Thymus (tissue), 14 donors: ENCODE measurements around the gene RHOC. TPM values are rescaled to one million over a fixed set of nuclear protein-coding genes. Genes with fewer than 3 reads are reported as not detected.

Source experiments
- DNase-seq, 9 donors: peaks; one replicate each; pipeline ENCODE4 v3.0.0-alpha.2; 2013; ENCODE audit warnings: low spot score in 9 of 9, low read depth in 6 of 9, missing footprints in 1 of 9
- H3K27ac ChIP-seq, 2 donors: one replicate each; pipeline ENCODE4 v1.5.1; 2013; ENCODE audit warnings: control low read depth in 1 of 2, low read depth in 1 of 2, low read length in 1 of 2, mild to moderate bottlenecking in 1 of 2, moderate library complexity in 1 of 2
- H3K27me3 ChIP-seq, 2 donors: one replicate each; pipeline ENCODE4 v1.5.1; 2013; ENCODE audit warnings: low read length in 1 of 2; ENCODE audit not compliant: control insufficient read depth in 2 of 2, insufficient read depth in 1 of 2
- H3K36me3 ChIP-seq, 2 donors: one replicate each; pipeline ENCODE4 v1.5.1; 2013; ENCODE audit warnings: low read length in 1 of 2, mild to moderate bottlenecking in 1 of 2, moderate library complexity in 1 of 2; ENCODE audit not compliant: control insufficient read depth in 2 of 2, insufficient read depth in 2 of 2
- H3K4me1 ChIP-seq, 2 donors: one replicate each; pipeline ENCODE4 v1.5.1; 2013; ENCODE audit warnings: low read length in 2 of 2; ENCODE audit not compliant: control insufficient read depth in 2 of 2, insufficient read depth in 2 of 2
- H3K4me3 ChIP-seq, 2 donors: one replicate each; pipeline ENCODE4 v1.5.1; 2013; ENCODE audit warnings: low read length in 2 of 2, control low read depth in 1 of 2, mild to moderate bottlenecking in 1 of 2
- H3K9me3 ChIP-seq, 2 donors: one replicate each; pipeline ENCODE4 v1.5.1; 2013; ENCODE audit warnings: low read length in 1 of 2, mild to moderate bottlenecking in 1 of 2; ENCODE audit not compliant: control insufficient read depth in 2 of 2, insufficient read depth in 1 of 2
- WGBS: extraction: QIAGEN DNeasy Blood & Tissue Kit; methylation state at CpG from one replicate; pipeline ENCODE4 v1.1.7; 2013; 5-methylcytosine and 5-hydroxymethylcytosine counted together
- long read RNA-seq, 10 donors: transcript quantifications; one replicate each; lab custom pipeline, GENCODE V29; 2026
- polyA plus RNA-seq: library from polyadenylated mRNA; stranded (reverse); fragments of 200-250 nt; gene quantifications from one replicate; pipeline ENCODE4 v1.2.3, GENCODE V29; 2013
- total RNA-seq: library from RNA; stranded (reverse); fragments of 120-200 nt; gene quantifications from one replicate; pipeline ENCODE4 v1.2.4, GENCODE V29; 2013
- donor health status: healthy.

The RHOC gene
- total RNA-seq (78.2 TPM), polyA plus RNA-seq (227 TPM)
- long read RNA-seq, donor 1, partial matches to known transcripts, result 0 of 7 reads
- long read RNA-seq, donor 1, other reads (novel, unspliced or antisense), result 0 of 7 reads
- long read RNA-seq, donor 2, transcript RHOC-202 (6 exons, 1,418 nt), result minor isoform, 13 of 60 reads
- long read RNA-seq, donor 2, transcript RHOC-208 (5 exons, 1,355 nt), result major isoform, 20 of 60 reads
- long read RNA-seq, donor 2, partial matches to known transcripts, result 26 of 60 reads
- long read RNA-seq, donor 2, other reads (novel, unspliced or antisense), result 0 of 60 reads
- long read RNA-seq, donor 3, transcript RHOC-202 (6 exons, 1,418 nt), result minor isoform, 18 of 81 reads
- long read RNA-seq, donor 3, transcript RHOC-208 (5 exons, 1,355 nt), result major isoform, 31 of 81 reads
- long read RNA-seq, donor 3, partial matches to known transcripts, result 32 of 81 reads
- long read RNA-seq, donor 3, other reads (novel, unspliced or antisense), result 0 of 81 reads
- long read RNA-seq, donor 4, transcript RHOC-208 (5 exons, 1,355 nt), result major isoform, 8 of 22 reads
- long read RNA-seq, donor 4, transcript RHOC-202 (6 exons, 1,418 nt), result major isoform, 8 of 22 reads
- long read RNA-seq, donor 4, partial matches to known transcripts, result 5 of 22 reads
- long read RNA-seq, donor 4, other reads (novel, unspliced or antisense), result 0 of 22 reads
- long read RNA-seq, donor 5, transcript RHOC-208 (5 exons, 1,355 nt), result major isoform, 47 of 114 reads
- long read RNA-seq, donor 5, transcript RHOC-202 (6 exons, 1,418 nt), result minor isoform, 29 of 114 reads
- long read RNA-seq, donor 5, partial matches to known transcripts, result 35 of 114 reads
- long read RNA-seq, donor 5, other reads (novel, unspliced or antisense), result 0 of 114 reads
- long read RNA-seq, donor 6, transcript RHOC-208 (5 exons, 1,355 nt), result major isoform, 18 of 46 reads
- long read RNA-seq, donor 6, transcript RHOC-202 (6 exons, 1,418 nt), result minor isoform, 14 of 46 reads
- long read RNA-seq, donor 6, partial matches to known transcripts, result 13 of 46 reads
- long read RNA-seq, donor 6, other reads (novel, unspliced or antisense), result 0 of 46 reads
- long read RNA-seq, donor 7, transcript RHOC-208 (5 exons, 1,355 nt), result major isoform, 11 of 27 reads
- long read RNA-seq, donor 7, transcript RHOC-202 (6 exons, 1,418 nt), result minor isoform, 7 of 27 reads
- long read RNA-seq, donor 7, partial matches to known transcripts, result 9 of 27 reads
- long read RNA-seq, donor 7, other reads (novel, unspliced or antisense), result 0 of 27 reads
- long read RNA-seq, donor 8, transcript RHOC-208 (5 exons, 1,355 nt), result major isoform, 10 of 24 reads
- long read RNA-seq, donor 8, transcript RHOC-202 (6 exons, 1,418 nt), result minor isoform, 7 of 24 reads
- long read RNA-seq, donor 8, partial matches to known transcripts, result 7 of 24 reads
- long read RNA-seq, donor 8, other reads (novel, unspliced or antisense), result 0 of 24 reads
- long read RNA-seq, donor 9, transcript RHOC-208 (5 exons, 1,355 nt), result major isoform, 7 of 11 reads
- long read RNA-seq, donor 9, partial matches to known transcripts, result 0 of 11 reads
- long read RNA-seq, donor 9, other reads (novel, unspliced or antisense), result 0 of 11 reads
- long read RNA-seq, donor 10, transcript RHOC-202 (6 exons, 1,418 nt), result major isoform, 16 of 36 reads
- long read RNA-seq, donor 10, transcript RHOC-208 (5 exons, 1,355 nt), result minor isoform, 9 of 36 reads
- long read RNA-seq, donor 10, partial matches to known transcripts, result 11 of 36 reads
- long read RNA-seq, donor 10, other reads (novel, unspliced or antisense), result 0 of 36 reads

DNA sequence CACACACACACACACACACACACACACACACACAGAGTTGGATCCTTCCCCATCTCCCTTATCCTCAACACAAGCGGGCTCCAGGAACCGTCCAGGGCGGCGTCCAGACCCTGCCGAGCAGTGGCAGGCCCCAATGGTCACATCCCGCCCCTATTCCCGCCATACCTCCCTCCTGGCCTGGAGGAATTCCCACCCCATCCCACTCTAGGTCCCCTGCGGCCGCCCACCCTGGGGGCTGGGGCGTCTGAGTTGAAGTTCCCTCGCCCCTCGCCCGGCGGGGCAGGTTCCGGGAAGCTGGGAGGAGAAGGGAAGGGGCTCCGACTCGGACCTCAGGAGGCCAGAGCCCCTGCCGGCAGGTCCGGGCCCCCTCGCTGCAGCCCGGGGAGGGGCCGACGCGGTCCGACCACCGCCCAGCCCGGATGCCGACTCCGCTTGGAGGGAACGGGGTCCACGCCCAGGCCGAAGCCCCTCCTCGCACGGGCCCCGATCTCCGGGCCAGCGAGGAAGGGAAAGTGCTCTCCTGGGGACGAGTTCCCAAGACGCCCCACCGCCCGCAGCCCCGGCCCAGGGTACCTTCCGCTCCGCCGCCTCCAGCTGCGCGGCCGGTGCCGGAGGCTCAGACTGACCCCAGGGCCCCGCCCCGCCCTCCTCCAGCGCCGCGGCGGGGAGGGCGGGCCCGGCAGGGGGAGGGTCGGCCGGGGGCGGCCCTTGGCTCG is at the start of gene RHOC:
Gene RHOC (minus strand): TSS at position 623 of the 716 bp plus-strand sequence. CDS start 3,328 bp downstream, outside the sequence.
- 11% methylated on average over 61 of the region's 61 CpGs for WGBS
- peaks cover 29 to 65% of the 10 kb centered on the region in 2 donors for H3K27me3 ChIP-seq
- DNase-seq, result no peak
- peak within 1 kb of the TSS; percentile 53 to 56 for H3K27ac ChIP-seq
- no peaks in the 10 kb centered on the region for H3K36me3 ChIP-seq
- no peaks in the 10 kb centered on the region for H3K9me3 ChIP-seq
- peaks cover 12 to 36% of the 10 kb centered on the region in 2 donors for H3K4me1 ChIP-seq
- H3K4me3 ChIP-seq, result peak within 1 kb of the TSS; percentile 43 to 58

DNA sequence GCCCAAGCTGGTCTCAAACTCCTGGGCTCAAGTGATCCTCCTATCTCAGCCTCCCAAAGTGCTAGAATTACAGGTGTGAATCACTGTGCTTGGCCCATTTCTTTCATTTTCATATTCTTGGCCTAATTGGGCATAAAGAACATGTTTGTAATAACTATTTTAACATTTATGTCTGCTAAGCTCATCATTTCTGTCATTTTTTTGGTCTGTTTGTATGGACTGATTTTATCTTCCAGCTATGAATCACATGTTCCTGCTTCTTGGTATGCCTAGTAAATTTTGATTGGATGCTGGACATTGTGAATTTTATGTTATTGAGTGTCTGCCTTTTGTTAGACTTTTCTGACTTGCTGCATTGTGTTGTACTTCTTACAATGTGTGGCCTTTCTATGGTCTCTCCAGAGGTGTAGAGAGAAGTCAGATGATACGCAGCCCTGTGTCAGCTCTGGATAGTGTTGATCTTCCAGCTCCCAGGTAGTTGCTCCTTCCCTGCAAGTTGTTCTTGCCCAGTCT is 47.2 kb upstream of the RHOC start:
- no peak for DNase-seq
- H3K36me3 ChIP-seq, result no peaks in the 10 kb centered on the region
- H3K9me3 ChIP-seq, result no peaks in the 10 kb centered on the region
- H3K4me3 ChIP-seq, result no peak overlapping the region
- 2% methylated on average over 1 of the region's 1 CpG for WGBS
- no peaks in the 10 kb centered on the region for H3K4me1 ChIP-seq
- no peak overlapping the region for H3K27ac ChIP-seq
- H3K27me3 ChIP-seq, result peaks cover 0 to 2% of the 10 kb centered on the region in 2 donors

DNA sequence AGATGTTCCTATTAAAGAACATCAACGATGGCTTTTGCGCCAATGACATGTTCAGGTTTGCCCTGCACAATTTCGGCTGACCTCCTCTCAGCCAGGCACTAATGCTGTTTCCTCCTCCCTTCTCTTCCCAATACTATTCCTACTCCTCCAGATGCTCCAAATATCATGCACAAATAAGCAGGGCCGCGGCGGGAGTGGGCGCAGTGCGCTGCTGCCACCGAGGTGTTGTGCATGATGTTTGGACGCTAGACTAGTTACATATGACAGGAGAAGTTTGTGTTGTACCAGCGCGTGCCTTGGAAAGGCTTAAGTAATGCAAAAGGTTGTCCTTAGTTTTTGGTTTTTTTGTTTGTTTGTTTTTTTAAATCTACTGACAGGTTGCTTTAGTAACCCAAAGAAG is 41.5 kb upstream of the RHOC start:
- no peak overlapping the region for H3K27ac ChIP-seq
- no peaks in the 10 kb centered on the region for H3K36me3 ChIP-seq
- H3K4me3 ChIP-seq, result no peak overlapping the region
- 95% methylated on average over 12 of the region's 12 CpGs for WGBS
- H3K9me3 ChIP-seq, result peaks cover 3 to 10% of the 10 kb centered on the region in 2 donors
- H3K4me1 ChIP-seq, result no peaks in the 10 kb centered on the region
- DNase-seq, result no peak
- H3K27me3 ChIP-seq, result peaks cover 17 to 34% of the 10 kb centered on the region in 2 donors

DNA sequence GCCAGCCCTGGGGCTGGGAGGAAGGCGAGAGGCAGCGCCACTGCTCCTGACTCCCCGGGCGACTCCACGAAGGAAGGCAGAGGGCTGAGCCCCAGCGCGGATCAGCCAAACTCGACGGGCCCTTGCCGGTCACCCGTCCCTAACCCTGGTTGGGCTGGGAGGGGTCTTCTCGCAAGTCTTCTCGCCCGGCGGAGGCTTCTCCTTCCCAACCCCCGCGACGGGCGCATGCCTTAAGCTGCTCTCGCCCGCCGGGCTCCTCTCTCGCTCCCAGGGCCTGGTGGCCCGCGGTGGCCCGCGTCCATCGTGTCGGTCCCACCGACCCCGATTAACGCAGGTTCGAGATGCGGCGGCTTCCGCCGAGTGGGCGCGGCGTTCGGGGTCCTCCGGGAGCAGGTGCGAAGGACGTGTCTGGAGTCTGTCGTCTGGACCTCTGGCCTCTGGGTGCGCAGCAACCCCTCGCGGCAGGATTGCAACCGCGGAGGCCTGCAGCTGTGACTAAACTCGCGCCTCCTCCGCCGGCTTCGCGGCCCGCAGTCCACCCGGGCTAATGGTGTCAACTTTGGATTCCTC is 37.2 kb upstream of the RHOC start:
- H3K27me3 ChIP-seq, result peaks cover 33 to 59% of the 10 kb centered on the region in 2 donors
- DNase-seq, result no peak
- no peak overlapping the region for H3K4me3 ChIP-seq
- H3K36me3 ChIP-seq, result no peaks in the 10 kb centered on the region
- WGBS, result 6% methylated on average over 58 of the region's 58 CpGs
- no peak overlapping the region for H3K27ac ChIP-seq
- H3K9me3 ChIP-seq, result peaks cover 5 to 12% of the 10 kb centered on the region in 2 donors
- H3K4me1 ChIP-seq, result no peaks in the 10 kb centered on the region

DNA sequence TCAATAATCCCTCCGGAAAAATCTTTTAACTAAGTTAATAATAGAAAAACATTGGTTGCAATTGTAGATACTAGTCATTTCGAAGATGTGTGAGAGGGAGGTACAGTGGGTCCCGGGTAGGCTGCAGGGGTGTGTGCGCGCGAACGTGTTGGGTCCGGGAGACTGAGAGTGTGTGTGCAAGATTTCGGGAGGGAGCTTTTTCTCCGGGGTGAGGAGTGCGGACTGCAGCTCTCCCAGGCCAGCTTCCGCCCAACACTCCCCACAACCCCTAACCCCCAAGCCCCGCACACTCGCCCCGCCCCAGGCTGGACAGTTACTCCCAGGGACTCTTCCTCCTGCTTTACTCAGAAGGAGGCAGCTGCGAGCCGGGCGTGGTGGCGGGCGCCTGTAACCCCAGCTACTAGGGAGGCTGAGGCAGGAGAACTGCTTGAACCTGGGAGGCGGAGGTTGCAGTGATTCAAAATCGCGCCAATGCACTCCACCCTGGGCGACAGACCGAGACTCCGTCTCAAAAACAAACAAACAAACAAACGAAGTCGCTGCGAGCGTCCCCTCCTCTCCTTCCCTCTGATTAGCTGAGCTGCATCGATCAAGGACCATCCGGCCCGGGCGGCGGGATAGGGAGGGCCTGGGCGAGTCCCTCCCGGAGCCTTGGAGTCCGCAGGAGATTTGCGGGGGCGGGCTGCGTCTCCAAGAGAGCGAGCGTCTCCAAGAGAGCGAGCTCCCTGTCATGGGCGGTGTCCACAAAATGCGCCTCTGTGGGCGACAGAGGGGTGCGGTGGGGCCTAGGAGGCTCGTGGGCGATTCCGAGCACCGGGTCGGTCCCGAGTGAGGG is 36.5 kb upstream of the RHOC start:
- 22% methylated on average over 54 of the region's 54 CpGs for WGBS
- no peak for DNase-seq
- peaks cover 5 to 12% of the 10 kb centered on the region in 2 donors for H3K9me3 ChIP-seq
- H3K4me1 ChIP-seq, result no peaks in the 10 kb centered on the region
- H3K4me3 ChIP-seq, result no peak overlapping the region
- H3K27ac ChIP-seq, result no peak overlapping the region
- peaks cover 33 to 59% of the 10 kb centered on the region in 2 donors for H3K27me3 ChIP-seq
- H3K36me3 ChIP-seq, result no peaks in the 10 kb centered on the region

DNA sequence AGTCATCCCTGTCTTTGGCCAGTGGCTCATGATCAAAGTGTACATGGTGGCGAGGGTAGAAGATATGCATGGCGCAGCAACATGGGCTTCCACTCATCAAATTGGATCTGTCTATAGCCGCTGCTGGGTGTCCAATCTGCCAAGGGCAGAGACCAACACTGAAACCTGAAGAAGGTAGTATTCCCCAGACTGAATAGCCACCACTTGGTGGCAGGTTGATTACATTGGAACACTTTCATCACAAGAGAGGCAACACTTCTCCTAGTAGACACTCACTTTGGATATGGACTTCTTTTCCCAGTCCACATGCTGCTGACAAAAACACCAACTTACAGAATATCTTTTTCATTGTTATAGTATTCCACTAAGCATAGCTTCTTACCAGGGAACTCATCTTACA is 30.6 kb upstream of the RHOC start:
- 96% methylated on average over 3 of the region's 3 CpGs for WGBS
- Histone ChIP-seq H3K27me3 (peaks cover 9 to 24% of the 10 kb centered on the region in 2 donors), H3K27ac (no peak overlapping the region), H3K36me3 (no peaks in the 10 kb centered on the region), H3K4me3 (no peak overlapping the region), H3K9me3 (no peaks in the 10 kb centered on the region), H3K4me1 (no peaks in the 10 kb centered on the region)
- DNase-seq, result no peak

DNA sequence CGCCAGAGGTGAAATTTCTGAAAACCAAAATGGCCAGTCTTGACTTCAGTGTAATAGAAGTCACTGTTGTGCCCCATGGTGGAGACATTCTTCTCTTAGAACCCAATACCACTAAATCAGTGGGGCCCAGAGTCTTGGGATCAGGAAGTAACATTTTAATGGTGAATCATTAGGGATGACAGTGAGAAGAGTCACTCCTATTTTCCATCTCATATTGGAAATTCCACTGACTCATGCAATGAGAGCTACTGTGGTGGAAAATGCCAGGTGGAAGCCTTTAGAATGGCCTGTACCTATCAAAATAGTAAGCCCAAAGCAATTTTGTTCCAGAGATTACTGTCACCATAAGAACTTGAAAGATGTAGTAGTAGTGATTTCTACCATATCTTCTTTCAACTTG is 28.8 kb upstream of the RHOC start:
- H3K27me3 ChIP-seq, result peaks cover 4 to 7% of the 10 kb centered on the region in 2 donors
- no peak for DNase-seq
- H3K36me3 ChIP-seq, result no peaks in the 10 kb centered on the region
- 98% methylated on average over 1 of the region's 1 CpG for WGBS
- no peaks in the 10 kb centered on the region for H3K9me3 ChIP-seq
- no peaks in the 10 kb centered on the region for H3K4me1 ChIP-seq
- H3K4me3 ChIP-seq, result no peak overlapping the region
- H3K27ac ChIP-seq, result no peak overlapping the region
